ENCODE measurements around the gene GFI1B. TPM values are rescaled to one million over a fixed set of nuclear protein-coding genes. Genes with fewer than 3 reads are reported as not detected.

GFI1B gene
- total RNA-seq, 1 experiment from 2014 or later = not detected

GRCh38 chr9:132943651-132944293 lies 34.7 kb upstream of the GFI1B start:
- peak overlapping the region; percentile 100 for H3K27ac ChIP-seq (ENCODE audit: low read depth, low read length, poor library complexity, severe bottlenecking)
- intact Hi-C loops (cut with micrococcal nuclease; ENCODE audit: unreplicated experiment) = no loop called here
- H3K4me3 ChIP-seq (ENCODE audit: low read depth, low read length, poor library complexity, severe bottlenecking) = peak overlapping the region; percentile 98
- POLR2A ChIA-PET (ENCODE audit: low non-redundant PET) = no interaction called here
- TF ChIP-seq EZH2 (IDR thresholded peaks at IDR 0.05; ENCODE audit: borderline replicate concordance, low read depth, low read length, poor library complexity, severe bottlenecking) (no peak), CTCF (conservative IDR thresholded peaks at IDR 0.05; ENCODE audit: low read depth, low read length) (no peak)
- no peaks in the 10 kb centered on the region for H3K9me3 ChIP-seq (ENCODE audit: low read depth, low read length, poor library complexity, severe bottlenecking)
- no peaks in the 10 kb centered on the region for H3K36me3 ChIP-seq (ENCODE audit: insufficient read depth, low read length, poor library complexity, severe bottlenecking)
- CTCF ChIA-PET = interaction anchor here (0.5 to 0.6 kb wide), 2 partner anchors 534 to 1305 kb away, joined by 3 to 8 read pairs; partner anchors contain the start of gene CFAP77
- peaks cover 11% of the 10 kb centered on the region for H3K4me1 ChIP-seq (ENCODE audit: insufficient read depth, low read length, poor library complexity, severe bottlenecking)
- no peaks in the 10 kb centered on the region for H3K27me3 ChIP-seq (replicated peaks; ENCODE audit: insufficient read depth, low read depth, low read length, poor library complexity)
- TSS peak; percentile 68 for BruUV-seq (replicated peaks)
- DNase-seq (ENCODE audit: low spot score) = peak; percentile 14

DNA sequence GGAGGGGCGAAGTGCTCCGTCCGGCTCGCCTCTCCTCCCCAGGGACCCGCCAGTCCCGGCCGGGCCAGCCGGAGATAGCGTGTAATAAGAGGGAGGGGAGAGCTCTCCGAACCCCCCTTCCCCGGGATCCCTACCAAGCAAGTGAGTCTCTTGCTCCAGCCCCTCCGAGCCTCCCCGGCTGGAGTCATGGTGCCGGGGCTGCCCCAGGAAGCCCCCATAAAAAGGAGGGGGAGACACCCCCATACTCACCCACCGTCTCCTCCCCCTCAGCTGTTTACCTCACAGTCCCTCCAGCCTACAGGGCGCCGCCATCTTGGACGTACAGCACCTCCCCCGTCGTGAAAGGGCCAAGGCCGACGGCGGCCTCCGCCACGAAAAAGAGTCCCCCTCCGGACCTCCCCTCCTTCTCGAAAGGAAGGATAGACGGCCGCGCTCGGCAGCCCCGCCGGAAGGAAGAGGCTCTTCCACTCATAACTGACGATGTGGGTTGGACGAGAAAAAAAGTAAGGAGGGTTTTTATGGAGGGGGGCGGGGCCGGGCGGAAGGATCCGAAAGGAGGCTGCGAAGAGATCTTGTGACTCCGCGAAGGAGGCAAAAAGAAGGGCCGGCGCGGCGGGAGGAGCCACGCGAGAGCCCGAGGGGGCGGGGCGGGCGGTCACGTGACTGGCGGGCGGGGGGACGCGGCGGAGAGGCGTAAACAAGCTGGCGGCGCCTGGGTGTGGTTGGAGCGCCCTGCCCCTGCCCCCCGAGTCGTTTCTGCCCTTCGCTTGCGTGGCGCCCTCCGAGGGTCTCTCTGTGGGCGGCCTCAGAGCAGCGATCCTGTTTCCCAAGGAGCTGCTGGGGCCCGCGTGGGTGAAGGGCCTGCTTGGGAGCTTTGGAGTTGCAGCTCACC lies 34.0 kb upstream of the GFI1B start, which contains the start of gene TSC1:
Gene TSC1, minus strand, starts transcription at position 323 of the 892 bp plus-strand sequence. CDS start 15,744 bp downstream, outside the sequence.
- Histone ChIP-seq H3K9me3 (ENCODE audit: low read depth, low read length, poor library complexity, severe bottlenecking) (no peaks in the 10 kb centered on the region), H3K36me3 (ENCODE audit: insufficient read depth, low read length, poor library complexity, severe bottlenecking) (no peaks in the 10 kb centered on the region), H3K4me3 (ENCODE audit: low read depth, low read length, poor library complexity, severe bottlenecking) (peak within 1 kb of the TSS; percentile 98), H3K4me1 (ENCODE audit: insufficient read depth, low read length, poor library complexity, severe bottlenecking) (peaks cover 11% of the 10 kb centered on the region), H3K27ac (ENCODE audit: low read depth, low read length, poor library complexity, severe bottlenecking) (peak within 1 kb of the TSS; percentile 100), H3K27me3 (replicated peaks; ENCODE audit: insufficient read depth, low read depth, low read length, poor library complexity) (no peaks in the 10 kb centered on the region)
- BruUV-seq (replicated peaks) = no TSS peak
- TF ChIP-seq CTCF (conservative IDR thresholded peaks at IDR 0.05; ENCODE audit: low read depth, low read length) (no peak), EZH2 (IDR thresholded peaks at IDR 0.05; ENCODE audit: borderline replicate concordance, low read depth, low read length, poor library complexity, severe bottlenecking) (no peak)
- POLR2A ChIA-PET (ENCODE audit: low non-redundant PET) = interaction anchor here (0.7 kb wide), 1 partner anchor 86 kb away, joined by 4 read pairs; no protein-coding TSS in a partner anchor
- CTCF ChIA-PET = interaction anchor here (0.5 to 0.7 kb wide), 2 partner anchors 61 to 1305 kb away, joined by 3 to 4 read pairs; no protein-coding TSS in a partner anchor
- DNase-seq (ENCODE audit: low spot score) = peak; percentile 96
- intact Hi-C loops (cut with micrococcal nuclease; ENCODE audit: unreplicated experiment) = no loop called here

All from A673 (cell line).